Prostate gland (tissue), 2 donors: Measurements from ENCODE around the gene SHKBP1.

ENCODE experiments used
- CTCF ChIP-seq, 4 experiments: fragments of 200-600 bp in 2 of 4; fragments of 450-650 bp in 2 of 4; sonication (generic) in 2 of 4; IDR thresholded peaks; 1 replicate in 3 of 4; 2 replicates in 1 of 4; pipeline ENCODE4 v1.5.1; 2016 to 2019; ENCODE audit warnings: antibody characterized with exemption in 4 of 4, mild to moderate bottlenecking in 2 of 4, moderate library complexity in 2 of 4
- POLR2AphosphoS5 ChIP-seq: sonication (generic); formaldehyde crosslinking; IDR thresholded peaks from one replicate; pipeline ENCODE4 v1.6.1; 2017; ENCODE audit warnings: antibody characterized with exemption

- no peak for TF ChIP-seq CTCF (IDR thresholded peaks at IDR 0.05)
- TF ChIP-seq POLR2AphosphoS5 = no peak
These were observed 5.7 kb upstream of the SHKBP1 start for GRCh38 chr19:40571005-40571318.
